RKO (cell line): ENCODE measurements around the gene KAT8.

Source experiments
- DNase-seq: peaks from one replicate; pipeline ENCODE4 v3.0.0-alpha.2; 2016; ENCODE audit warnings: low spot score

Gene KAT8

DNA sequence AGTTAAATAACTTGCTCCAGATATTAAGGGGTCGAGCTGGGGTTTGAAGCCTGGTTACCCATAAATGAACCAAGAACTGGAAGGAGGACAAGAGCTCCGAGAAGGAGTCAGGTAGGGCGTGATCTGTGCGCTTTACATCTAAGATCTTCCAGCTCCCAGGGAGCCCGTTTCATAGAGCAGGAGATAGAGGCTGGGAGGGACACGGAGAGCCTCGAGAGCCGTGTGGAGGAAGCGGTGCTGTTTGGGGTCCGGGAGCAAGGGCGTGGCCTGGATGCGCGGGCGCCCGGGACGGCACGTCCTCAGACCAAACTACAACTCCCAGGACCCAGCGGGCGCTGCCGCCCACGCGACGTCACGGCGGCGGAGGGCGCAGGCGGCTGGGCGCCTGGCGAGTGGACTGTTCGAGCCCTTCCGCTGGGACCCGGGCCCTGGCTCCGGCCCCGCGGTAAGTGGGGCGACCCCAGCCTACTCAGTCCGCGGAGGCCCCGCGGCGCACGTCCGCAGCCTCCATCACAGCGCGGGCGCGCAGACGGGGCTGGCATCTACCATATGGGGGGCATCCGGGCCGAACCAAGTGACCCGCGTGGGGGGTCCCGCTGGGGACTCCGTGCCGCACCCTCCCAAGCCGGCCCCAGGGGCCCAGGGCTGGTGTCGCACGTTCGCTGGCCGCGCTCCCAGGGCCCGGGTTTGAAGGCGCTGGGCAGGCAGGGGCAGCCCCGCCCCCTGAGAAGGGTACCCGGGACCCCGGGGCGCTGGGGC is 9.2 kb upstream of the KAT8 start, which contains the start of gene BCKDK:
BCKDK (plus strand) TSS at position 352 of the 759 bp plus-strand sequence. CDS start 838 bp downstream, outside the sequence.
- DNase-seq, result peak; percentile 88

DNA sequence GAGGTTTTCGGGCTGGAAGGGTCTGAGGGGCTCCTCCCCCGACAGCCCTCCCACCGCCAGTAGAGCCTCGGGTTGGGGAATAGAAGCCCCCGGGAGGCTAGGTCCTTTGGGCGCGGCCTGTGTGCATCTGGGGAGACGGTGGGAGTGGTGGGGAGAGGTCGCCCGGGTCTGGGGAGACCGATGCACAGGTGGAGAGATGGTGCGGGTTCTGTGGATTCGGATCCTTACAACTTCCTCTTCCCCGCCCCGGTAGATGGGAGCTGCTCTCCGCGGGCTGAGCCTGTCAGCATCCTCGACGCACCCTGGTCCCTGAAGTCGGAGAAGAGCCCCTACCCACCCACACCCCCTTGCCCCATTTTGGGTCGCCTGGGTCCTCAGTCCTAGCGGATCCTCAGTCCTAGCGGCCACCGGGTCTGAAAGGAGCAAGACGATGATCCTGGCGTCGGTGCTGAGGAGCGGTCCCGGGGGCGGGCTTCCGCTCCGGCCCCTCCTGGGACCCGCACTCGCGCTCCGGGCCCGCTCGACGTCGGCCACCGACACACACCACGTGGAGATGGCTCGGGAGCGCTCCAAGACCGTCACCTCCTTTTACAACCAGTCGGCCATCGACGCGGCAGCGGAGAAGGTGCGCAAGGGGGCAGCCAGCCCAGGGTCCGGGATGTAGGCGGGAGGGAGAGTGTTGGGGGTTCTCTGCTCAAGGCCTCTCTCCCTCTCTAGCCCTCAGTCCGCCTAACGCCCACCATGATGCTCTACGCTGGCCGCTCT is 8.5 kb upstream of the KAT8 start:
- no peak for DNase-seq

DNA sequence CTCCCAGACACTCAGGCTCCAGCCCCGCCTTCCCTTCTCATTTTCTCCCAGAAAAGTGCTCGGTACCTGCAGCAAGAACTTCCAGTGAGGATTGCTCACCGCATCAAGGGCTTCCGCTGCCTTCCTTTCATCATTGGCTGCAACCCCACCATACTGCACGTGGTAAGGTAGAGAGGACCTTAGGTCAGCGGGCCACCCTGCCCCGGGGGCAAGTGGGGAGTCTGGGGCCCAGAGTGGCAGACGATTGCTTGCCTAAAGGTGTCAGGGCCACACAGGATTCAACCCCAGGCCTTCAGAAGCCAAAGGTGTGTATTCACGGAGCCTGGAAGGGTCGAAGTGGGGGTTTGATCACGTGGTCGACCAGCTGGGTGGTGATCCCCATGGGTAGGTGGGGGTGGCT is 7.8 kb upstream of the KAT8 start:
- DNase-seq, result no peak

DNA sequence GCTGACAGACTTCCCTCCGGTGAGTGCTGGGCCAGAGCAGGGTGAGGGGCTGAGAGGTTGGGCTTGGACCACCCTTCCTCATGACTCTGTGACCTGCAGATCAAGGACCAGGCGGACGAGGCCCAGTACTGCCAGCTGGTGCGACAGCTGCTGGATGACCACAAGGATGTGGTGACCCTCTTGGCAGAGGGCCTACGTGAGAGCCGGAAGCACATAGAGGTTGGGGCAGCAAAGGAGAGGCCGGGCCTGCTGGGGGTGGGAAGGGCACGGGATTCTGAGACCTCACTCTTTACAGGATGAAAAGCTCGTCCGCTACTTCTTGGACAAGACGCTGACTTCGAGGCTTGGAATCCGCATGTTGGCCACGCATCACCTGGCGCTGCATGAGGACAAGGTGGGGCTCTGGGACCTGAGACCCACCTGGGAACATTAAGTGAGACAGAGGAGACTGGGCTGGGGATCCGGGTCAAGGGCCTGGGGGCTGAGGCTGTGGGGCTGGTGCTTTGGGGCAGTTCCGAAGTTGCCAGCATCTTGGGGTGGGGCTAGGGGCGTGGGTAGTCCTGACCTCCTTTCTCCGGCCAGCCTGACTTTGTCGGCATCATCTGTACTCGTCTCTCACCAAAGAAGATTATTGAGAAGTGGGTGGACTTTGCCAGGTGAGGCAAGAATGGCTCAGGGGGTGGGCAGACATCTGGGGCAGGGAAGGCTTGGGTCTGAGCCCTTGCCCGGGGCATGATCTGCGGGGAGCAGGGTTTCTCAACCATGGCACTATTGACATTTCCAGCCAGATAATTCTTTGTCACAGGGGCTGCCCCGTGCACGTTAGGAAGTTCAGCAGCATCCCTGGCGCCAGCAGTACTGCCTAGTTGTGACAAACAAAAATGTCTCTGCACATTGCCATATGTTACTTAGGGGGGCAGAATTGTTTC is 7.1 kb upstream of the KAT8 start:
- no peak for DNase-seq

- DNase-seq, result no peak
Measured at GRCh38 chr16:31111881-31112466, 5.5 kb upstream of the KAT8 start.

GRCh38 chr16:31112711-31113110 is 4.8 kb upstream of the KAT8 start:
- DNase-seq, result no peak

- DNase-seq, result no peak
Measured at GRCh38 chr16:31113121-31114120, 4.0 kb upstream of the KAT8 start.

DNA sequence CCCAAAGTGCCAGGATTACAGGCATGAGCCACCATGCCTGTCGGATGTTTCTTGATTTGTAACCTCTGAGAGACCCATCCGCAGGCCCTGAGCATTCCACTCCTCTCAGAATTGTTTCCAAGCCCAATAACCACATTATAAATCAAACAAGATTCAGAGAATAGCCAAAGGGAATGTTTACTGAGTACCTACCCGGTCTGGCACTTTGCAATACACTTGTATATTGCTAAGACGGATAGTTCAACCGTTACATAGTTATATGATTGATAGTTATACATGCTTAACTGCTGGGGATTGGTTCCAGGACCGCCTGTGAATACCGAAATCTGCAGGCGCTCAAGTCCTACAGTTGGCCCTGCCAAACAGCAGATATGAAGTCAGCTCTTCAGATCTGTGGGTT is 3.0 kb upstream of the KAT8 start:
- no peak for DNase-seq

GRCh38 chr16:31118223-31119155 is 1.0 kb downstream of the KAT8 start:
- peak; percentile 77 for DNase-seq

GRCh38 chr16:31120129-31120528 is 2.7 kb downstream of the KAT8 start:
- no peak for DNase-seq

GRCh38 chr16:31125844-31126243 is 8.4 kb downstream of the KAT8 start:
- DNase-seq, result no peak

DNA sequence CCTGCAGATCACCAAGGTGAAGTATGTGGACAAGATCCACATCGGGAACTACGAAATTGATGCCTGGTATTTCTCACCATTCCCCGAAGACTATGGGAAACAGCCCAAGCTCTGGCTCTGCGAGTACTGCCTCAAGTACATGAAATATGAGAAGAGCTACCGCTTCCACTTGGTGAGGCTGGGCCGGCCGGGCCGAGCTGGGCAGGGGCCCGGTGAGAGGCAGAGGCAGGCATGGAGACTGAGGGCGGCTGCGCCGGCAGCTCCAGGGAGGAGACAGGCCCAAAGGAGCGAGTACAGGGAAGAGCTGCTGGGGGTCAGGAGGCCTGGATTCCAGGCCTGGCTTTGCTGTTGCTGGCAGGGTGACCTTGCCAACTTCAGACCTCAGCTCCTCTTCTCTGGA is 9.7 kb downstream of the KAT8 start:
- DNase-seq, result no peak

DNA sequence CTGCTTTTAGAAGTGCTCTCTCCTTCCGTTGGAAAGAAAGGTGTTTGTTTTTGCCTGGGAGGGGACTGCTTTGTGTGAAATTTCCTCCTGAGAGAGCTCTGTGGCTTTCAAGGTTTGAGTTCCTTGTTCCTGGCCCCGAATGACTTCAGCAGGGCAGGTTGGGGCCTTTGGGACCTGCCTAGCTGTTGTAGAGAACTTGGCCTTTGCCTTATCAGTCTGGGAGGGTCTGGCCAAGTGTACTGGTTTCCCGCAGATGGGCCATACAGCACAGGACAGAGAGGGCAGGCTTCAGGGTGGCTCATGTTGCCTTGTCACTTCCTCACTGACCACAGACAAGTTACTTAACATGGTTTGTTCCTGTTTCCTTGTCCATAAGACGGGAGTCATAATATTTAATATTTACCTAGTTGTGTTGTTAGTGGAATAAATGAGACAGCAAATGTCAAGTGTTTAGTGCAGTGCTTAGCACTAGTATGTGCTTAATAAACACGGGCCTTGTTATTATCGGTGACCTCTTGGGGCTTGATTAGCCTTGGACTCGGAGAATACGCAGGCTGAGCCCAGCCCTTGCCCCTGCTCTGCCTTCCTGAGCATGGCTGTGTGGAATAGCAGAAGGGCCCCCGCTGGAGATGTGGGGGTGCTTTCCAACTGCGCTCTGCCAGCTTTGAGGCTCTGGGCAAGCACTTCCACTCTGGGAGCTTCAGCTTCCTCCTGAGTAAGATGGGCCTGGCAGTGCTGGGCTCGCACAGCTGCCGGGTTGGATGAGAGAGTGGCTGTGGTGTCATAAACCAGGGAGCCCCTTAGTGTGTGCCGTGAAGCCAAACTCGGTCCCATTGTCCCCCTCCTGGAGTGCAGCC is 11.5 kb downstream of the KAT8 start:
- no peak for DNase-seq

GRCh38 chr16:31129568-31130335 is 12.3 kb downstream of the KAT8 start:
- no peak for DNase-seq

DNA sequence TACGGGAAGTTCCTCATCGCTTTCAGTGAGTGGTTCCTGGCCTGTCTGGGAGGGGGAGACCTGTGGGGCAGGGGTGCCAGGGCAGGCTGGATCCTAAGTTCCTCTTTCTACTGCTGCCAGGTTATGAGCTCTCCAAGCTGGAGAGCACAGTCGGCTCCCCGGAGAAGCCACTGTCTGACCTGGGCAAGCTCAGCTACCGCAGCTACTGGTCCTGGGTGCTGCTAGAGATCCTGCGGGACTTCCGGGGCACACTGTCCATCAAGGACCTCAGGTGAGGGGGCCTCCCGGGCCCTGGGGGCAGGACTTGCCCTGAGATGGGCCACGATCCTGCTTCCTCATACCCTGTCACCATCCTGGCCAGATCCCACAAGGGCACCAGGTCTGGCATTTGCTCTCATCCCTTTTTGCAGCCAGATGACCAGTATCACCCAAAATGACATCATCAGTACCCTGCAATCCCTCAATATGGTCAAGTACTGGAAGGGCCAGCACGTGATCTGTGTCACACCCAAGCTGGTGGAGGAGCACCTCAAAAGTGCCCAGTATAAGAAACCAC is 12.9 kb downstream of the KAT8 start:
- no peak for DNase-seq

- no peak for DNase-seq
Measured at GRCh38 chr16:31130899-31131298, 13.4 kb downstream of the KAT8 start.

DNA sequence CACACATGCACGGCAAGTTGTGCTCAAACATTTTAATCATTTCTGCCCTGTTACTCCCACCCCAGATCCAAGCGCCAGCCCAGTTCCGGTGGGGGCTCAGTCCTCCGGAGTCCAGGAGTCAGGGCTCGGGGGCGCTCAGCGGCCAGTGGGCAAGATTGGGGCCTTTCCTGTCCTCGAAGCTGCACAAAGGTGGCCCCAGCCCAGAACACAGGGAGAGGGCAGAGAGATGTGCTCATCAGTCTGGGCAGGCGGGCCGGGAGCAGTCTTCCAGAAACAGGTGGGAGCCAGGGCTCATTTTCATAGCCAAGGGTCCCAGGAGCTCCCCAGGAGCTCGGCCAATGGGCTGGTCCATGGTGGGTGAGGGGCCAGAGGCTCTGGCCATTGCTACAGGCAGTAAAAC is 14.0 kb downstream of the KAT8 start:
- no peak for DNase-seq
